Measurements from ENCODE around the gene PIANP.
"Not testable (repeated sequence)": the region's sequence is repeated elsewhere in the genome, so short reads cannot be mapped to it uniquely, and the experiment has no call there.

PIANP gene, protein sequence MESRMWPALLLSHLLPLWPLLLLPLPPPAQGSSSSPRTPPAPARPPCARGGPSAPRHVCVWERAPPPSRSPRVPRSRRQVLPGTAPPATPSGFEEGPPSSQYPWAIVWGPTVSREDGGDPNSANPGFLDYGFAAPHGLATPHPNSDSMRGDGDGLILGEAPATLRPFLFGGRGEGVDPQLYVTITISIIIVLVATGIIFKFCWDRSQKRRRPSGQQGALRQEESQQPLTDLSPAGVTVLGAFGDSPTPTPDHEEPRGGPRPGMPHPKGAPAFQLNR

DNA sequence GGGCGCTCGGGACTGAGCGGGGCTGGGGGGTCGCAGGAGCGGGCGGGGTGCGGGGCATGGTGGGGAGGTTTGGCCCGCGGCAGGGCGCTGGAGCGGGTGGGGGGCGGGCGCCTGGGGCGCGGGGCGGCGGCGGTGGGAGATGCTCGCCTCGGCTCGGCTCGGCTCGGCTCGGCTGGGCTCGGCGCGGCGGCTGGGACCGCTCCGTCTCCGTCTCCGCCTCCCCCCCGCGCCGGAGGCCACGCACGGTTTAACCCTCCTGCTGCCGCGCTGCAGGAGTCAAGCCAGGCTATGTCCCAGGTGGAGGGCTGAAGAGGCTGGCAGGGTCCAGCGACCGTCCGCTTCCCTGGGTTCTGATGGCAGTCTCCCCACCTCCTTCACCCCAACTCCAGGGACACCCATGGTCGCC, at the start of gene PIANP:
Gene PIANP (minus strand): TSS at position 170 of the 406 bp plus-strand sequence. CDS start 2,754 bp downstream, outside the sequence.
- DNase-seq = peak; percentile 12

- no peak for DNase-seq
These were observed 48.1 kb upstream of the PIANP start for GRCh38 chr12:6748761-6749160.

GRCh38 chr12:6747216-6747615, 46.6 kb upstream of the PIANP start:
- no peak for DNase-seq

- DNase-seq = no peak
These were observed 45.3 kb upstream of the PIANP start for GRCh38 chr12:6745741-6746525.

GRCh38 chr12:6743300-6743699, 42.7 kb upstream of the PIANP start:
- DNase-seq = not testable (repeated sequence)

- no peak for DNase-seq
These were observed 42.2 kb upstream of the PIANP start for GRCh38 chr12:6742834-6743233.

- not testable (repeated sequence) for DNase-seq
These were observed 41.5 kb upstream of the PIANP start for GRCh38 chr12:6742080-6742479.

DNA sequence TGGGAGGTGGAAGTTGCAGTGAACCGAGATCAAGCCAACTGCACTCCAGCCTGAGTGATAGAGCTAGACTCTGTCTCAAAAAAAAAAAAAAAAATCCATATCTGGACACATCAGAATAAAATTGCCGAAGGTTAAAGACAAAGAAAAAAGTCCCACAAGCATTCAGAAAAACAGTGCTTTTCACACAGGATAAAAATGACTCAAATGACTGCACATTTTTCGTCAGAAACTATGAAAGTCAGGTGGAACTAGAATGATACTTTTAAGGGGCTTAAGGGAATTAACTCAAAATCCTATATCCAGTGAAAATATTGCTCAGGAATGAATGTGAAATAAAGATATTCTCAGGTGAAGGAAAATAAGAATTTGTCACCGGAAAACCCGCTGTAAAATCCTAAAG, 36.1 kb upstream of the PIANP start:
- DNase-seq = no peak

DNA sequence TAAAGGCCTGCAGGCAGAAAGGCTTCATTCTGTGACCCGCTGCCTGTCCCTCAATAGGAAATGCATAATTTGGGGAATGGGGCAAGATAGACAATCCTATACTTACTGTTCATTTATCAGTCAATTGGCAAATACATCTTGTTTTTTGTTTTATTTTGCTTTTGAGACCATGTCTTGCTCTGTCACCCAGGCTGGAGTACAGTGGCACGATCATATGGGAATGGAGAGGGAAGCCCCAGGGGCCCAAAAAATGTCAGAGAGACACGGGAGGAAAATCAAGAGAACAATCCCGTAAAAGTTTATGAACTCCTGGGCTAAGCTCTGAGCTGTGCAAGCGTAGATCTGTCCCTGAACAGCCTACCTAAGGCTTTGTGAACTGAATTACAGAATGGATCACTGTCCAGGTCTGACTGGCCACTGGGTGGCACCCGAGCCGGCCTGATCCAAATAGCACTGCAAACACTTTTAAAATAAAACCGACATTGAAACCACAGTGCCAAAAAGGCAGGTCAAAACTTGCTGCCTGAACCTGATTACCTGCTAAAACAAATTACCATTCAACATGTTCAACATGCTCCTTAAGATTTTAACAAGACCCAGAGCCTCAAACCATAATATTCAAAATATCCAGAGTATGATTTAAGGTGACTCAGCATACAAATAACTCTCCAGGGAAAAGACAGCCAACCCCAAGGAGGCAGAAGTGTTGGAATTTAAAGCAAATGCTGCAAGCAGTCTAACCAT, 35.0 kb upstream of the PIANP start:
- DNase-seq = no peak

DNA sequence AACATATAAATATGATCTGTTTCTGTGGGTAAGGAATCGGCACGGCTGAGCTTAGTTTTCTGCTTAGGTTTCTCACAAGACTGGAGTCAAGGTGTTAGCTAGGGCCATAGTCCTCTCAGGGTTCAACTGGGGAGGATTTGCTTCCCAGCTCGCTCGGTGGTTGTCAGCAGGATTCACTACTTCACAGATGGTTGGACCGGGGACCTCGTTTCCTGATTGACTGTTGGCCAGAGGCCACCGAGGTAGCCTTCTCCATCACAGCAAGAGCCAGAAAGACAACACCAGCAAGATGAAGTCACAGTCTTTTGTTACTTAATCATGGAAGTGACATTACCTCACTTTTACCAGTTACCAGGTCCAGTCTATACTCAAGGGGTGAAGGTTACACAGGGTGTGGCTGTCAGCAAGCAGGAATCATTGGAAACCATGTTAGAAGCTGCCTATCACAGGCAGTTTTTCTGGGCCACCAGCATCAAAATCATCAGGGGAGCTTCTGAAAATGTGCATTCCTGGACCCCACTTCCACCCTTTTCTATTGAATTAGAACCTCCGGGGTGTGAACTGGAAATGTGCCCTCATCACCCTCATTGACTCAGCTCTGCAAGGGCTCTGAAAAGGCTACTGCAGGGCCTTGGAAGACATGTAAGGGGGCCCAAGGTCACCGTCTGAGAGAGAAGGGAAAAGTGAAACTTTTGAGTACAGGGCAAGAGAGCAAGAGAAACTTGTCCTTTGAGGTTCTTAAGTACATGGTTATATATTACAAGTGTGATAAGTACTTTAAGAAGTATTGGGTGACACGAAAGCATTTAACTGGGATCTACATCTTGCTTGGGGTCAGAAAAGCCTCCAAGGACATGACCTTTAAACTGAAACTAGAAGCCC, 34.1 kb upstream of the PIANP start:
- DNase-seq = no peak

- no peak for DNase-seq
These were observed 29.6 kb upstream of the PIANP start for GRCh38 chr12:6730169-6730568.

DNA sequence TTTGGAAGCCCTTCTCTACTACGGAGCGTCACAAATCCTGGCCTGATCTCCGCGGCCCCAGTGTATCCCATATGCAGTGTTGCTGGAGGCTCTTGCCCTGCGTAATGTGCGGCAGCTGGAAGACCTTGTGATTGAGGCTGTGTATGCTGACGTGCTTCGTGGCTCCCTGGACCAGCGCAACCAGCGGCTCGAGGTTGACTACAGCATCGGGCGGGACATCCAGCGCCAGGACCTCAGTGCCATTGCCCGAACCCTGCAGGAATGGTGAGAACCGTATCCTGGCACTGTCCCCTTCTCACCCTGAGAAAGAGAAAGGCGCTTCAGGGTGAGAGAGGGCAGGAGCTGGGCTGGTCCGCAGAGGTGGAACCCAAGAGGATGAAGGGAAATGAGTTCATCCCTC, 28.6 kb upstream of the PIANP start:
- DNase-seq = no peak

GRCh38 chr12:6725350-6725749, 24.7 kb upstream of the PIANP start:
- no peak for DNase-seq

GRCh38 chr12:6724409-6724797, 23.8 kb upstream of the PIANP start:
- no peak for DNase-seq

GRCh38 chr12:6723607-6724408, 23.2 kb upstream of the PIANP start, which contains the start of gene COPS7A:
Gene COPS7A, plus strand, starts transcription at chr12:6724046. Its CDS starts 611 bp downstream, at chr12:6724657.
- DNase-seq = peak; percentile 97

DNA sequence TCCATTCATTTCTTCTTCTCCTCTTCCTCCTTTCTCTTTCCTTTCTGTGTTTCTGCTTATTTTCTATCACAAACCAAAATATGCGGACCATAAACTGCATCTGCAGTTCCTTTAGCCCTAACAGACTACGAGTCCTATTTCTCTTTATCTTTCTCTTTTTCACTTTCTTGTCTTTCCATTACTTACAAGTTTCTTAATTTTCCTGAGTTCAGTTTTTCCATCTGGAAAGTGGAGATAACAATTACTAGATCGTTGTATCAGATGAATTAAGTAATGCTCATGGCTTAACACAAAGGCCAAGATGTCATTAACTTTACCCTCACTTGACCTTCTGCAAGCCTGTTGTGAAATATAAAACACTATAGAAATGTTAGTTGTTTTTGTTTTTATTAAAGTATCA, 22.2 kb upstream of the PIANP start:
- DNase-seq = no peak

- no peak for DNase-seq
These were observed 16.3 kb upstream of the PIANP start for GRCh38 chr12:6716874-6717437.

DNA sequence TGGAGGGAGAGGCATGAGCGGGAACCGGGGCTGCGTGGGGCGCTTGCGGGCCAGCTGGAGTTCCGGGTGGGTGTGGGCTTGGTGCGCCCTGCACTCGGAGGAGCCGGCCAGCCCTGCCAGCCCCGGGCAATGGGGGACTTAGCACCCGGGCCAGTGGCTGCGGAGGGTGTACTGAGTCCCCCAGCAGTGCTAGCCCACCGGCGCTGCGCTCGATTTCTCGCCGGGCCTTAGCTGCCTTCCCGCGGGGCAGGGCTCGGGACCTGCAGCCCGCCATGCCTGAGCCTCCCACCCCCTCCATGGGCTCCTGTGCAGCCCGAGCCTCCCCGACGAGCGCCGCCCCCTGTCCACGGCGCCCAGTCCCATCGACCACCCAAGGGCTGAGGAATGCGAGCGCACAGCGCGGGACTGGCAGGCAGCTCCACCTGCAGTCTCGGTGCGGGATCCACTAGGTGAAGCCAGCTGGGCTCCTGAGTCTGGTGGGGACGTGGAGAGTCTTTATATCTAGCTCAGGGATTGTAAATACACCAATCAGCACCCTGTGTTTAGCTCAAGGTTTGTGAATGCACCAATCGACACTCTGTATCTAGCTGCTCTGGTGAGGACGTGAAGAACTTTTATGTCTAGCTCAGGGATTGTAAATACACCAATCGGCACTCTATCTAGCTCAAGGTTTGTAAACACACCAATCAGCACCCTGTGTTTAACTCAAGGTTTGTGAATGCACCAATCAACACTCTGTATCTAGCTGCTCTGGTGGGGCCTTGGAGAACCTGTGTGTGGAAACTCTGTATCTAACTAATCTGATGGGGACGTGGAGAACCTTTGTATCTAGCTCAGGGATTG, 15.6 kb upstream of the PIANP start:
- DNase-seq = not testable (repeated sequence)

DNA sequence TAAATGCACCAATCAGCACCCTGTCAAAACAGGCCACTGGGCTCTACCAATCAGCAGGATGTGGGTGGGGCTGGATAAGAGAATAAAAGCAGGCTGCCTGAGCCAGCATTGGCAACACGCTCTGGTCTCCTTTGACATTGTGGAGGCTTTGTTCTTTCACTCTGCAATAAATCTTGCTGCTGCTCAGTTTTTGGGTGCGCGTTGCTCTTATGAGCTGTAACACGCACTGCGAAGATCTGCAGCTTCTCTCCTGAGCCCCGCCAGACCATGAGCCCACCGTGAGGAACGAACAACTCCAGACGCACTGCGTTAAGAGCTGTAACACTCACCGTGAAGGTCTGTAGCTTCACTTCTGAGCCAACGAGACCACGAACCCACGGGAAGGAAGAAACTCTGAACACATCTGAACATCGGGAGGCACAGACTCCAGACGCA, 8.4 kb upstream of the PIANP start:
- no peak for DNase-seq

DNA sequence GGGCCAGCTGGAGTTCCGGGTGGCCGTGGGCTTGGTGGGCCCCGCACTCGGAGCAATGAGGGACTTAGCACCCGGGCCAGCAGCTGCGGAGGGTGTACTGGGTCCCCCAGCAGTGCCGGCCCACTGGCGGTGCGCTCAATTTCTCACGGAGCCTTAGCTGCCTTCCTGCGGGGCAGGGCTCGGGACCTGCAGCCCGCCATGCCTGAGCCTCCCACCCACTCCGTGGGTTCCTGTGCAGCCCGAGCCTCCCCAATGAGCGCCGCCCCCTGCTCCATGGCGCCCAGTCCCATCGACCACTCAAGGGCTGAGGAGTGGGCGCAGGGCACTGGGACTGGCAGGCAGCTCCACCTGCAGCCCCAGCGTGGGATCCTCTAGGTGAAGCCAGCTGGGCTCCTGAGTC, 7.7 kb upstream of the PIANP start:
- not testable (repeated sequence) for DNase-seq

Data from NCI-H1092 (cell line).